GM23338 (cell line): ENCODE measurements around the gene AVPR2. TPM values are rescaled to one million over a fixed set of nuclear protein-coding genes. Genes with fewer than 3 reads are reported as not detected.

Source experiments
- ATAC-seq: fragments of 200-7000 bp; cut with Tn5 transposase; 3 replicates; pipeline ENCODE4 v1.9.1; 2020
- DNase-seq: peaks from one replicate; pipeline ENCODE4 v3.0.0-alpha.2; 2015; ENCODE audit warnings: low spot score
- H2AFZ ChIP-seq: fragments of 200-600 bp; sonication (generic); 2 replicates; pipeline ENCODE4 v1.8.0; 2016; ENCODE audit warnings: antibody characterized with exemption, mild to moderate bottlenecking, moderate library complexity
- H3F3A ChIP-seq: fragments of 200-600 bp; sonication (generic); replicated peaks from 2 replicates; pipeline ENCODE4 v1.8.0; 2017; ENCODE audit warnings: antibody characterized with exemption, mixed run types, low read depth
- H3K27ac ChIP-seq: fragments of 200-600 bp; sonication (generic); 2 replicates; pipeline ENCODE4 v1.6.1; 2016; ENCODE audit warnings: low read depth
- H3K27me3 ChIP-seq: fragments of 200-600 bp; sonication (generic); 2 replicates; pipeline ENCODE4 v1.8.0; 2016; ENCODE audit warnings: mild to moderate bottlenecking, mixed run types, moderate library complexity; ENCODE audit not compliant: insufficient read depth
- H3K36me3 ChIP-seq: fragments of 200-600 bp; sonication (generic); 2 replicates; pipeline ENCODE4 v1.8.0; 2016; ENCODE audit warnings: mild to moderate bottlenecking; ENCODE audit not compliant: insufficient read depth
- H3K4me1 ChIP-seq: fragments of 200-600 bp; sonication (generic); 2 replicates; pipeline ENCODE4 v1.8.0; 2016; ENCODE audit warnings: mild to moderate bottlenecking, moderate library complexity; ENCODE audit not compliant: insufficient read depth
- H3K4me2 ChIP-seq: fragments of 200-600 bp; sonication (generic); 2 replicates; pipeline ENCODE4 v1.7.1; 2017; ENCODE audit warnings: mixed run types
- H3K4me3 ChIP-seq: fragments of 200-600 bp; sonication (generic); 2 replicates; pipeline ENCODE4 v1.6.1; 2016; ENCODE audit warnings: mixed run types
- H3K79me2 ChIP-seq: fragments of 200-600 bp; sonication (generic); replicated peaks from 2 replicates; pipeline ENCODE4 v1.8.0; 2017; ENCODE audit warnings: mild to moderate bottlenecking; ENCODE audit not compliant: insufficient read depth
- H3K9me2 ChIP-seq: fragments of 200-600 bp; sonication (generic); 2 replicates; pipeline ENCODE4 v1.8.0; 2017; ENCODE audit not compliant: insufficient read depth
- H4K20me1 ChIP-seq: fragments of 200-600 bp; sonication (generic); replicated peaks from 2 replicates; pipeline ENCODE4 v1.8.0; 2017; ENCODE audit warnings: mild to moderate bottlenecking; ENCODE audit not compliant: insufficient read depth
- H3K27ac Mint-ChIP-seq: 2 replicates; pipeline ENCODE4 v1.8.0; 2020; ENCODE audit warnings: inconsistent platforms, mild to moderate bottlenecking, moderate library complexity, mixed read lengths
- H3K27me3 Mint-ChIP-seq: 3 replicates; pipeline ENCODE4 v1.8.0; 2022; ENCODE audit warnings: low read depth, mild to moderate bottlenecking, moderate library complexity, mixed read lengths, inconsistent platforms; ENCODE audit not compliant: insufficient read depth, poor library complexity
- H3K36me3 Mint-ChIP-seq: 3 replicates; pipeline ENCODE4 v1.8.0; 2021; ENCODE audit warnings: low read depth, mild to moderate bottlenecking, inconsistent platforms, moderate library complexity, mixed read lengths
- H3K4me1 Mint-ChIP-seq: 3 replicates; pipeline ENCODE4 v1.8.0; 2020; ENCODE audit warnings: mild to moderate bottlenecking, inconsistent platforms, mixed read lengths
- H3K4me3 Mint-ChIP-seq: 3 replicates; pipeline ENCODE4 v1.8.0; 2021; ENCODE audit warnings: moderate library complexity, mild to moderate bottlenecking, inconsistent platforms, mixed read lengths
- H3K9me3 Mint-ChIP-seq: 3 replicates; pipeline ENCODE4 v1.8.0; 2020; ENCODE audit warnings: moderate library complexity, mild to moderate bottlenecking, inconsistent platforms, mixed read lengths
- CREB1 ChIP-seq: fragments of 250-450 bp; sonication (Bioruptor Pico); IDR thresholded peaks from 2 replicates; pipeline ENCODE4 v1.5.0; 2020; ENCODE audit warnings: low read depth, mild to moderate bottlenecking, moderate library complexity
- CTCF ChIP-seq, 2 experiments: fragments of 200-600 bp in 1 of 2; sonication (generic) in 1 of 2; conservative IDR thresholded peaks; 2 replicates each; pipeline versions ENCODE4 v1.5.1 to v1.6.1; 2016 to 2017; ENCODE audit warnings: antibody characterized with exemption in 2 of 2, low read depth in 2 of 2, mild to moderate bottlenecking in 2 of 2, moderate library complexity in 1 of 2
- ETS1 ChIP-seq: IDR thresholded peaks from 2 replicates; pipeline ENCODE4 v1.6.1; 2016; ENCODE audit warnings: antibody characterized with exemption
- EZH2 ChIP-seq: fragments of 200-600 bp; sonication (generic); IDR thresholded peaks from one replicate; pipeline ENCODE4 v1.8.0; 2017; ENCODE audit warnings: antibody characterized with exemption, mild to moderate bottlenecking, low read depth; ENCODE audit not compliant: unreplicated experiment
- EZH2phosphoT487 ChIP-seq: fragments of 200-600 bp; sonication (generic); IDR thresholded peaks from one replicate; pipeline ENCODE4 v1.8.1; 2018; ENCODE audit warnings: antibody characterized with exemption; ENCODE audit not compliant: unreplicated experiment
- JUNB ChIP-seq: IDR thresholded peaks from one replicate; pipeline ENCODE4 v1.6.1; 2016; ENCODE audit warnings: antibody characterized with exemption; ENCODE audit not compliant: unreplicated experiment
- NANOG ChIP-seq: IDR thresholded peaks from 2 replicates; pipeline ENCODE4 v1.6.1; 2016; ENCODE audit warnings: antibody characterized with exemption, borderline replicate concordance
- POLR2AphosphoS5 ChIP-seq: IDR thresholded peaks from 2 replicates; pipeline ENCODE4 v1.6.1; 2016; ENCODE audit warnings: antibody characterized with exemption, low read depth
- REST ChIP-seq: IDR thresholded peaks from one replicate; pipeline ENCODE4 v1.6.1; 2018; ENCODE audit warnings: antibody characterized with exemption; ENCODE audit not compliant: unreplicated experiment
- STAT1 ChIP-seq: IDR thresholded peaks from one replicate; pipeline ENCODE4 v1.6.1; 2016; ENCODE audit warnings: antibody characterized with exemption; ENCODE audit not compliant: unreplicated experiment
- ZNF114 ChIP-seq: fragments of 250-450 bp; sonication (Bioruptor Pico); IDR thresholded peaks from 2 replicates; pipeline ENCODE4 v1.5.0; 2020; ENCODE audit warnings: mild to moderate bottlenecking, moderate library complexity
- ZNF331 ChIP-seq: fragments of 250-450 bp; sonication (Bioruptor Pico); IDR thresholded peaks from 2 replicates; pipeline ENCODE4 v1.5.0; 2020; ENCODE audit warnings: low read depth, mild to moderate bottlenecking, moderate library complexity
- ZNF462 ChIP-seq: fragments of 250-450 bp; sonication (Bioruptor Pico); IDR thresholded peaks from 2 replicates; pipeline ENCODE4 v1.5.0; 2020; ENCODE audit warnings: mild to moderate bottlenecking, moderate library complexity
- polyA plus RNA-seq: library from polyadenylated mRNA; unstranded; fragments of >200 nt; fragmentation: Nextera tagmentation; extraction: Ambion mirVana; gene quantifications from 2 replicates; pipeline ENCODE4 v1.2.1, GENCODE V29; 2016
- total RNA-seq: library from RNA; depleted of rRNA; stranded (reverse); fragments of >200 nt; shearing (Covaris generic); gene quantifications from 2 replicates; pipeline ENCODE4 v1.2.3, GENCODE V29; 2014

The AVPR2 gene
- total and polyA plus RNA-seq, 2 experiments from 2014 or later, result not detected

GRCh38 chrX:153917869-153918268, 13.4 kb downstream of the AVPR2 start:
- H3K4me2 ChIP-seq, result no peak overlapping the region
- H3K27ac Mint-ChIP-seq, result no peak overlapping the region
- no peaks in the 10 kb centered on the region for H3K9me2 ChIP-seq
- H2AFZ ChIP-seq, result no peak overlapping the region
- peaks cover 25% of the 10 kb centered on the region for H3K36me3 Mint-ChIP-seq
- no peak for DNase-seq
- no peak overlapping the region for H3K4me3 Mint-ChIP-seq
- no peaks in the 10 kb centered on the region for H3K79me2 ChIP-seq
- no peak overlapping the region for H3K27ac ChIP-seq
- peaks cover 1% of the 10 kb centered on the region for H3K27me3 Mint-ChIP-seq
- no peak for ATAC-seq
- no peaks in the 10 kb centered on the region for H3F3A ChIP-seq
- no peak for TF ChIP-seq ZNF462
- TF ChIP-seq ZNF114 (CRISPR knock-in tag), result no peak
- no peak for TF ChIP-seq STAT1
- TF ChIP-seq ZNF331, result no peak
- TF ChIP-seq NANOG, result no peak
- no peak for TF ChIP-seq JUNB
- no peak for TF ChIP-seq POLR2AphosphoS5
- TF ChIP-seq REST, result no peak
- no peak for TF ChIP-seq EZH2phosphoT487
- no peak for TF ChIP-seq EZH2
- no peak for TF ChIP-seq CTCF (conservative IDR thresholded peaks at IDR 0.05; ENCODE audit: low read depth in 2 of 2)
- no peak for TF ChIP-seq CREB1 (CRISPR knock-in tag)
- no peak for TF ChIP-seq ETS1
- H3K9me3 Mint-ChIP-seq, result no peaks in the 10 kb centered on the region; the same call in 2 of the 3 replicates
- H3K36me3 ChIP-seq, result no peaks in the 10 kb centered on the region
- H3K27me3 ChIP-seq, result no peaks in the 10 kb centered on the region
- H4K20me1 ChIP-seq, result no peaks in the 10 kb centered on the region
- no peaks in the 10 kb centered on the region for H3K4me1 ChIP-seq
- peaks cover 4% of the 10 kb centered on the region; the same call in 1 of the 3 replicates for H3K4me1 Mint-ChIP-seq
- H3K4me3 ChIP-seq, result no peak overlapping the region
